MM.1S (cell line): ENCODE measurements around the gene POSTN.

Experiments used
- EZH2 ChIP-seq: fragments of 300-600 bp; sonication (generic); optimal IDR thresholded peaks from 2 replicates; pipeline ENCODE3; 2017; ENCODE audit warnings: low read depth, mild to moderate bottlenecking, antibody characterized with exemption, low read length, mixed read lengths
- TF ChIP-seq, protein P1 (sequence below): fragments of 300-600 bp; sonication (generic); IDR thresholded peaks from 2 replicates; pipeline ENCODE4 v1.5.1; 2016; ENCODE audit warnings: antibody characterized with exemption, low read length, mixed read lengths

DNA sequence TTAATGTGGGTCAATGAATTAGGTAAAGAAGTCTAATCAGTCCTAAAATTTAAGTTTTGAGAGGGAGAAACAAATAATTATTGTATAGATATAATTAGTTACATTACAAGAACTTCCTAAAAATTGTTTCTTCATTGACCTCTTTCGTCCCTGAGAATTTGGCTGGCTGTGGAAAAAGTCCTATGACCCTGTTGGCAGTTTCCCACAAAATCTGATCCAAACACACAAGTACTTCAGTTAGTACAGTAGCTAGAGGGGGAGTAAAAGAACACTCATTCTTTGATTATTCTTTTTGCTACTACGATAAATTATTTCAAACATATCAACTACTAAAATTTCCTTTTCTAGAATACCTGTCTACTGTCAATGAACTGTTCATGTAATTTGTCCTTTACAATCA, 11.3 kb downstream of the POSTN start:
- TF ChIP-seq, protein P1, sequence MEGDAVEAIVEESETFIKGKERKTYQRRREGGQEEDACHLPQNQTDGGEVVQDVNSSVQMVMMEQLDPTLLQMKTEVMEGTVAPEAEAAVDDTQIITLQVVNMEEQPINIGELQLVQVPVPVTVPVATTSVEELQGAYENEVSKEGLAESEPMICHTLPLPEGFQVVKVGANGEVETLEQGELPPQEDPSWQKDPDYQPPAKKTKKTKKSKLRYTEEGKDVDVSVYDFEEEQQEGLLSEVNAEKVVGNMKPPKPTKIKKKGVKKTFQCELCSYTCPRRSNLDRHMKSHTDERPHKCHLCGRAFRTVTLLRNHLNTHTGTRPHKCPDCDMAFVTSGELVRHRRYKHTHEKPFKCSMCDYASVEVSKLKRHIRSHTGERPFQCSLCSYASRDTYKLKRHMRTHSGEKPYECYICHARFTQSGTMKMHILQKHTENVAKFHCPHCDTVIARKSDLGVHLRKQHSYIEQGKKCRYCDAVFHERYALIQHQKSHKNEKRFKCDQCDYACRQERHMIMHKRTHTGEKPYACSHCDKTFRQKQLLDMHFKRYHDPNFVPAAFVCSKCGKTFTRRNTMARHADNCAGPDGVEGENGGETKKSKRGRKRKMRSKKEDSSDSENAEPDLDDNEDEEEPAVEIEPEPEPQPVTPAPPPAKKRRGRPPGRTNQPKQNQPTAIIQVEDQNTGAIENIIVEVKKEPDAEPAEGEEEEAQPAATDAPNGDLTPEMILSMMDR = no peak
- no peak for TF ChIP-seq EZH2
